GOT3 (cell line): Measurements from ENCODE around the gene QSOX1.

Source experiments
- DNase-seq: peaks from one replicate; lab custom pipeline; 2025; ENCODE audit warnings: mixed read lengths; lab: John Stamatoyannopoulos, UW

QSOX1 gene

DNA sequence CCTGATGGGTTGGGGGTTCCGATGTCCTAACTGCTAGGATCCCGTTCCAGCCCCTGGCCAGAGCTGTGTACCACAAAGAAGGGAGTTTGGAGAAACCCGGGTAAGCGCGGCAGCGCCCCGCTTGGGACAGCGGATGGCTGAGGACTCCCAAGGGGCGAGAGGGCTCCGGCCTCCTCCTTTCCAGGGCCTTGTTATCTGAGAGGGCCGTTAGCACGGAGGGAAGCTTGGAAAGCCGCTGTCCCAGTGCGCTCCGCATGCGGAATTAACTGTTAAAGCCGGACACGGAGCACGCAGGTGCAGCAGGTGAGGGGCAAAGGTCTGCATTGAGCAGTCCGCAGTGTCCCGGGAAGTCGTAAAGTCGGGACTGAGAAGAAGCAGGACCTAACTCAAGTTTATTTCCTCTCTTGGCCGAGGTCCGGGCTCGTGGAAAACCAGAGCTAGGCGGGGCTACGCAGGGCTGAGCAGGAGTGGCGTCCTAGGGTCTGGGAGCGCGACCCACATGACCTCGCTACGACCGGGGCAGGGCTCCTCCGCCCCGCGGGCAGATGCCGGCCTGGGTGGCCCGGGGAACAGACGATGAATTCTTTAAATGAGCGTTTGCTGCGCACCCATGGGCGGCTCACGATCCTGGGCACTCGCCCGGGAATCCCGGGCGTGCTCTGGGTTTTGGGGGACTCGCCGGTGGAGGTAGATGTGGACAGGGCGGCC, 79.9 kb downstream of the QSOX1 start:
- DNase-seq = no peak

GRCh38 chr1:180235077-180235501, 80.4 kb downstream of the QSOX1 start:
- DNase-seq = no peak

DNA sequence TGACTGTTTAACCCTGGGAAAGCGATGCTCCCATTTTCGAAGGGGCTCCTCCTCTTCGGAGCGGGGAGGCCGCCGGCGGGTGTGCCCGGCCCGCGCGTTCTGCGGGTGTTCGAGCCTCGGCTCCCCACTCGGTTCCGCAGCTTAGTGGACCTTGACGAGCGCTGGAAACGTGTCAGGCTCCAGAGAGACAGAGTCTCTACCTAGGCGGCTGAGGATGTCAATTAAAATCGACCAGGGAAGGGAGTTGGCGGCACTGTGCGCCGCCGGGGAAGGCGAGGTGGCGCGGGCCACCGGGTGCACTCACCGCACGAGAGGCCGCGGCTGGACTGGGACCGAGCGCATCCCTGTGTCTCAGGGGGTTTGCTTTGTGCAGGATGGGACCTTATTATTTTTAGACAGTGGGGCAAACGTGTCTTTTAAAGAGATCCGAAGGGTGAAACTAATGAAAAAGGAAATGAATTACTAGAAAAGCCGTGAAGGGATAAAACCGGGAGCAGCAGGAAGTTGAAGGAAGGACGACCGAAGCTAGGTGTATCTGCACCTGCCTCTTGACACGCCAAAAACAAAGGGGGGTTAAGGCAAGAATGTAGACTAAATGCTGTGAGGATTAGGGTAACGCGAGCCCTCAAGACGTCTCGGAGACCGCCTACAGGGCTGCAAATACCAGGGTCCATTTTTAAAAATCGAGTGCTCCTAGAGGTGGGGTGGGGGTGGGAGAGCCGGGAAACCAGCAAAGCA, 81.0 kb downstream of the QSOX1 start:
- DNase-seq = no peak

DNA sequence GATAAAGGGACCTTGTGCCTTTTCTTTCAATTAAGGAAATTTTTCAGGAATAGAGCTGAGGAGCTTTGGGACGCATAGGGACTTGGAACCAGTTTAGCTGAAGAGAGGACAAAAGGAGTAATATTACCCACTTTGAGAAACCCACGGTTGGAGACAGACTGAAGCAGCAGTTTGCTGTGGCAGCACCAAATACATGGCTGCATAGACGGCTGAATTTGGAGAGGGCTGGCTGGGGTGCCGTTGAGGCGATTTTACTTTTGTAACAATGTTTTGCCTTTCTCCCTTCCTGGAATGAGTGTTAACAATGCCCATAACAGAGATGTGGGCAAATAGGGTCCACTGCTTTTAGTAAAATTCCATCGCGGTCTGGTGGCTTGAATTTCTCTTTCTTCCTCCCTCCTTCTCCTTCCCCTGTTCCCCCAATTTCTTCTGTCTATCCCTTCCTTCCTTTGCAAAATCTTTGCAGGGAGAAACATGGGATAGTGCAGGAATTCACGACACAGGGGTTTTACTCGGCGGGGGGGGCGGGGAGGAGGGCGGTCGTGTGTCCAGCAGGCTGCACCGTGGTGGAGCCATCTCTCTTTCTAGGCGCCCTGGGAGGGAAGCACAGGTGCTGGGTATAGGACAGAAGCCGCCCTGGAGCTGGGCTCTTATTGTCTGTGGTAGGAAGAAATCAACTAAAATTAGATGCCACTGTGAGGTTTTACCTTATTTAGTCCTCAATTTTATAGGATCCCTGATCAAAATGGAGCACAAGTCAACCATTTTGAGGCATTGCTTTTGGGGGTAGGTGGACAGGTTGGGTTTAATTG, 82.2 kb downstream of the QSOX1 start:
- no peak for DNase-seq

DNA sequence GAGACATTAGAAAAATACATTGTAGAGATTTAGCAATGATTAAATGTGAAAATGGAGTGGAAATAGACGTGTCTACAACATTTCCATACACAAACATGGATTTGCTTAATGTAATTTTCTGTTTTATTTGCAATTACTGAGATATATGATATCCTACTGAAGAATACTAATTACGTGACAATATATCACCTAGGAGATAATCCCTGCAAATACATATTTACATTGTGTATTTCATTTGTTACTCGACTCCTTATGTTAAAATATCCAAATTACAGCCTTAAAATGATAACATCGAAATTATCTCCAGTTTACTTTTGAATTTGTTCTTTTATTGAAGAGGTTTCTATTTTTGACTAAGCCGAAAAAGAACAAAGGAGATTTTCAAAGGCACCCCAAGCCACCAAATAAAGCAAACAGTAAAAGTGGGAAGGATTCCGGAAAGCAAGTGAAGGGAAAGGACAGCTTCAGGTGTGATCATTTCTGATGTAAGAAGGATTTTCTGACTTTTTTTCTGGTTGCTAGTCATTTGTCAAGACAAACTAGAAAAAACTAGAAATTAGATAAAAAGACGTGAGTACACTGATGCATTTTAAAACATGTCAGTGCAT, 83.3 kb downstream of the QSOX1 start:
- no peak for DNase-seq

DNA sequence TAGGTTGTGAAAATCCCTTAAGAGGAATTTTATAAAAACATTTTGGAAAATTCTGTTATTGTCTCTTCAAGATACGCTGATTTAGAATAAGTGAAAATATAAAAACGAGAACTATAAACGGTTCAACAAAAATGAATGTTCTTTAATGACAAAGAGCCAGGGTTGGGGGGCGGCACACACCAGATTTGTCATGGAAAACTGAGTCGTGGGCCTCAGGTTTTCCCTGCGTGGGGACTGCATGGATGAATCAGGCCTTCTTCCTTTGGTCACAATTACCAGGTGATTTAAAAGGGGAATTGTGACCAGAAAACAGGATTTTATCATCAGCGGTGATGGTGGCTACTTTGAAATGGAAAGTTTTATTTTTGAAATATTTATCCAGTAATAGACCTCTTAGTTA, 84.0 kb downstream of the QSOX1 start:
- DNase-seq = no peak

DNA sequence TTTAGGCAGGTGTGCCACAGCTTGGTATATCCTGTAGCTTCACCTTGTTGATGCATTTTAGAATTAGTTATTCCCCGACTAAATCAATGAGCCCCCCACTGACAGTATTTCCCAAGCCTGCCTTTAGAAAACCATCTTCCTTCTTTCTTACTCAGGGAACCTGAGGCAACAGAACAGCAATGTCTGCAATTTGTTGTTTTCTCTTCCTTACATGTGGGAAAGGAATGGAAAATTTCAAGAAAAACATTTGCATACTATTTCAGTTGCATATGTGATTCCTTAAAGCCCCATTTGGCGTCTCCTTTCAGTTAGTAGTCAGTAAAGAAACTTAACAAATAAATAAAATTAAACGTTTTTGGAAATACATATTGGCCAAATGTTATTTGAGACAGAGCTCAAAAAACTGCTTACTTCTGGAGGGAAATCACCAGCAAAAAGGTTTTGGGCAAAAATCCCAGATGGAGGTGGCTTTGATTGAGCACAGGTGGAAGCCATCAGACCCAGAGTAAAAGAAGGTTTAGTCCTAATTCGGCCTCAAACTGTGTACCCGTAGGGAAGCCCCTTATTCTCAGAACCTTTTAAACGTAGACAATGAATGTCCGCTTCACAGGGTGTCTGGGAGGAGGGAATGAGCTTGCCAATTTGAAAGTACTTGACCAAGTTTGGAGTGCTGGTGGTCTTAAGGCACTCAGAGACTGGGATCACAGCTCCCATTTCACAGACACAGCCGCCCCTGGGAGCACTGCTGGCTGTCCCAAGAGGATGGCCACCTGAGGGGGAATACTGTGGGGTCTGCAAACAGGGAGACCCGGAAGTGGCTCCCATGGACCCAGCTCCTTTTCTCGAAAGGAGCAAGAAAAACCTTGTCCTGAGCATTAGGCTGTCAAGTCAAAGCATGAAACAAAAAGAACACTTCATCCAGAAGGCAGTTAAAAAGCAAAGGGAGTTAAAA, 84.8 kb downstream of the QSOX1 start:
- no peak for DNase-seq

DNA sequence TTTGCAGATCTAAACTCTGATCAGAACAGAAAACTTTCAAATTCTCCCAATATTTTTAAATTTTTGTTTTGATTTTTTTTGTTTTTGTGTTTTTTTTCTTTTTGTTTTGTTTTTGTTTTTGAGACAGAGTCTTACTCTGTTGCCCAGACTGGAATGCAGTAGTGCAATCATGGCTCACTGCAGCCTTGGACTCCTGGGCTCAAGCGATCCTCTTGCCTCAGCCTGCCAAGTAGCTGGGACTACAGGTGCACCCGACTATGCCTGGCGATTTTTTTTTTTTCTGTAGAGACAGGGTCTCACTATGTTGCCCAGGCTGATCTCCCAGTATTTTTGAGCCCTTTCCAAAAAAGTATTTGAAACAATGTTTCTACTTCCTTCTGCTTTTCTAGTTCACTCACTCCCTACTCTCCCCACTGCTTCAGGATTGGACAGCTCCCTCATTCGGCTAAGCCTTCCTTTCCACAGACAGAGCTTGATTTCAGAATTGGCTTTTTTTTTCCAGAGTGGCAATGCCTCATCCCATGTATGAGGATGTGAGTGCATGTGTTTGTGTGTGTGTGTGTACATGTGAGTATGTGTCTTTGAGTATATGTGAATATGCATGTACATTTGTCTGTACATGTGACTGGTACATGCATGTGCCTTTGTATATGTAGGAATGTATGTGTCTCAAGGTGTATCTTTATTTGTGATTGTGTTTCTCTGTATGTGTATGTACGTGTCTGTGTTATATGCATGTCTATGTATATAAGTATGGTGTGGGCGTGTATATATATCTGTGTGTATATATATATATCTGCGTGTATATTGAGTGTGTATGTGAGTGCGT, 87.3 kb downstream of the QSOX1 start:
- DNase-seq = no peak

GRCh38 chr1:180243517-180244221, 89.0 kb downstream of the QSOX1 start:
- DNase-seq = no peak

DNA sequence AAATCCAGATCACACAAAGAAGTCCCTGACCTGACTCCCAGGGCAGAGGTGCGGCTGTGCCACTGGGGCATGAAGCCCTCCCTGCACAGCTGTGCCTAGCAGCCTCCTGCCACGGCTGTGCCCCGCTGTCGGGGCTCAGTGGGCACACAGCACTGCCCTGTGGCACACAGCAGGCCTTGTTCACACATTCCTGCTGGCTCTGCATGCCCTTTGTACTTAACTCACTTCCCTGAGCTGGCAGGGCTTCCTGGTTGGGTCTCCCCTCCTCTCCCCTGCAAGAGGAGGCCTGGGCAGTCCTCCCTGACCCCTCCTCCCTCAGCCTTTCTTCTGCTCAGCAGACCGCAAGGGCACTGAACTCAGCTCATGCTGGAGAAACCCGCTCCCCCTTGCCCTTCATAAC, 90.2 kb downstream of the QSOX1 start:
- DNase-seq = no peak

DNA sequence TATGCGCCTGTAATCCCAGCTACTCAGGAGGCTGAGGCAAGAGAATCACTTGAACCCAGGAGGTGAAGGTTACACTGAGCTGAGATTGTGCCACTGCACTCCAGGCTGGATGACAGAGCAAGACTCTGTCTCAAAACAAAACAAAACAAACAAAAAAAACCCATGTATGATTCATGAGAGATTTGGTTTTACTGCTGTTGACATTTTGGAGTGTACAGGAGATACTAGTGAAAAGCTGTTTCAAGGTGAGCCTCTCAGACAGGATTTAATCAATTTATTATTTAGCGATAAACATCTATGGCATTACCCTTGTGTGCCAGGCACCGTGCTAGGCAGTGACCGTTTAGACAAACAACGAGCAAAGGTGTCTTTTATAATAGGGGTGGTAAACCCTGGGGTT, 91.9 kb downstream of the QSOX1 start:
- no peak for DNase-seq

- DNase-seq = no peak
These were observed 92.4 kb downstream of the QSOX1 start for GRCh38 chr1:180247061-180247460.

GRCh38 chr1:180247580-180247979, 92.9 kb downstream of the QSOX1 start:
- DNase-seq = no peak

GRCh38 chr1:180248176-180248575, 93.5 kb downstream of the QSOX1 start:
- DNase-seq = no peak

DNA sequence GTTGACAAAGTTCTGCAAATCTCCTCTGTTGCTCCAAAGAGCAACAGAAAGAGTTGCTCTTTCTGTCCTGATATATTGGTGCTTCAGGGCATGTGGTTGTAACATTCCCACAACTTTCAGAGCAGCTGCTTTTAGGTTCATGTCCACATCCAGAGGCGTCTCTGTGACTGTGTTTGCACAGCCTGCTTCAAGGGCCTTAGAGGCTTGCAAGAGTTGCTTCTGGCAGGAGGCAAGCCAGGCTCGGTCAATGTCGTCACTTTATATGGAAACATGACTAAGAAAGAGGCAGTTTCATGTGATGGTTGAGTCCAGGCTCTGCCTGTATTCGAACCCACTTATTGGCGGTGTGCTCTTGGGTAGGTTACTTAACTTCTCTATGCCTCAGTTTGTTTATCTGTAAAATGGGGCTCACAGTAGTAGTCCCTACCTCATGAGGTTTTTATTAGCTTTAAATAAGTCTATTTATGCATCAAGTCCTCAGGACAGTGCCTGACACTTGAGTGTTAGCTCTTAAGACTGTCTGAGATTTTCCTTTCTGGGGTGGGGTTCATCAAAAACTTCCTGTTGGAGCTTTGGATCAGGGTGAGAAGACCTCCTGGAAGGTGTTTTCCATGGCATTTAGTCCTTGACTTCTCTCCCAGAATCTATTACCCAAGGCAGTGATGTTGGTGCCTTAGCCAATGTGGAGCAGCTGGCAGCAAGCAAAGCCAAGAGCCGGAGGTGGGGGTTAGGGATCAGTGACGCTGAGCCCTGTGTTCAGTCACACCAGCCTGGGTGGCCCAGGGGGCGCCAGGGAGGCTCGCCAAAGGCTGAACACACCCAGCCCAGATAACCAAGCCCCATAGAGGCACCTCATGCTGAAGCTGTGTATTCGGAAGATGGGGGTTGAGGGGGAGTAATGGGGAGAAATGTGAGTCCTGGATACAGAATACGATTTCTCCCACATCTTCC, 94.3 kb downstream of the QSOX1 start:
- DNase-seq = no peak

DNA sequence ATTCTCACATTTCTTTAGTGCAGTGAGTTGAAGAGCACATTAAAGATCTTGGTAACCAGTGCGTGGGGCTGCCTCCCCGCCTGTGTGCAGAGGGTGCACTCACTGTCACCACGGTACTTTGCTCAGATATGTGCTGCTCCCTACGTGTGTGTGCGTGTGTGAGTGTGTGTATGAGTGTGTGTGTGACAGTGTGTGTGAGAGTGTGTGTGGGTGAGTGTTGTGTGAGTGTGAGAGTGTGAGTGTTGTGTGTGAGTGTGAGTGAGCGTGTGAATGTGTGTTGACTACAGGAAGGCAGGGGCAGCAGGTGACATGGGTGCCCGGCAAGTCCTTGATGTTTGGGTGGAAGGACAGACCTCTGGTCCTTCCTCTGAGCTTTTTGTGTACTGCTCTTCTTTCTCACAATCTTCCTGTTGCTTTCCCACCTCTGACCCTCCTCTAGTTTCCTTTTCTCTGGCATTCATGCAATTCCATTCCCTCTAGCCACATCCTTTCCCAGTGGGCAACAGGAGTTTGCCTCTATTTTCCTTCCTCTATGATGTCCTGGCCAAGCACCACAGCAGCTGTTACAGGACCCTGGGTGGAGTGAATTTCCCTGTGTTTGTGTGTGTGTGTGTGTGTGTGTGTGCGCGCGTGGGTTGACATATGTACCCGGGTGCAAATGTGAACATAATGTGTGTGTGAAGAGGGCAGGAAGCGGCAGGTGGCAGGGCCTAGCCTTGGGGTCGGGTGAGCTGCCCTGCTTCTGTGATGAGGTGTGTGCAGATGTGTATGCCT, 95.2 kb downstream of the QSOX1 start:
- no peak for DNase-seq

GRCh38 chr1:180250499-180250770, 95.8 kb downstream of the QSOX1 start:
- DNase-seq = no peak
